22Rv1 (cell line): ENCODE results near the gene CHAC1.

ENCODE experiments used
- H3K27ac ChIP-seq: fragments of 450-650 bp; 2 replicates; pipeline ENCODE4 v1.5.1; 2017
- ZFX ChIP-seq: fragments of 450-650 bp; IDR thresholded peaks from 2 replicates; pipeline ENCODE4 v1.6.1; 2017; ENCODE audit warnings: antibody characterized with exemption, borderline replicate concordance
- TF ChIP-seq, protein P1 (sequence below): fragments of 450-650 bp; IDR thresholded peaks from 2 replicates; pipeline ENCODE4 v1.5.1; 2017; ENCODE audit warnings: mild to moderate bottlenecking

Gene CHAC1

DNA sequence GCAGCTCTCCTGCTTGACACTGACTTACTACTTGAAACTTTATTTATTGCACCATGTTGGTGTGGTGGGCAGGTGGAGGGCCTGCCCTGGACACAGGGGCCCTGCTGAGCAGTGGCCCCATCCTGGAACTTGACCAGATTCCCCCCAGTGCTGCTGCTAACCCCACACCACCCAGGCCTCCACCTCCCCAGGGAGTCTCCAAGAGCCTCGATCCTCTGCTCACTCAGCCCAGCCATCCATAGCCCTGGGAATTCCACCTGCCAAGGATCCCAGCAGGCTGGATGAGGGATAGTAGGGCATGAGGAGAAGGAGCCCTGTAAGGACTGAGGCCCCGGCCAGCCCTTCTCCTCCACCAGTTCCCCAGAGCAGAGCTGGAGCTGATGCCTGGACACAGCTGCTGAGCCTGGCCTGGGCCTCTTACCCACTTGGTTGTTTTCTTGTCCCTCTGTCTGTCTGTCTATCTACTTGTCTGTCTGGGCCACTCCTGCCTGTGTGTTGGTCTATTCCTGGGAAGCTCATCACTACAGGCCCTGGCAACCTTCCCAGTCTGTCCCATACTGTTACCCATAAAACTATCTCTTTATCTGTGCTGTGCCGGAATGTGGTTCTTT, 2.8 kb downstream of the CHAC1 start:
- H3K27ac ChIP-seq: no peak overlapping the region
- TF ChIP-seq ZFX: no peak
- TF ChIP-seq, protein P1, sequence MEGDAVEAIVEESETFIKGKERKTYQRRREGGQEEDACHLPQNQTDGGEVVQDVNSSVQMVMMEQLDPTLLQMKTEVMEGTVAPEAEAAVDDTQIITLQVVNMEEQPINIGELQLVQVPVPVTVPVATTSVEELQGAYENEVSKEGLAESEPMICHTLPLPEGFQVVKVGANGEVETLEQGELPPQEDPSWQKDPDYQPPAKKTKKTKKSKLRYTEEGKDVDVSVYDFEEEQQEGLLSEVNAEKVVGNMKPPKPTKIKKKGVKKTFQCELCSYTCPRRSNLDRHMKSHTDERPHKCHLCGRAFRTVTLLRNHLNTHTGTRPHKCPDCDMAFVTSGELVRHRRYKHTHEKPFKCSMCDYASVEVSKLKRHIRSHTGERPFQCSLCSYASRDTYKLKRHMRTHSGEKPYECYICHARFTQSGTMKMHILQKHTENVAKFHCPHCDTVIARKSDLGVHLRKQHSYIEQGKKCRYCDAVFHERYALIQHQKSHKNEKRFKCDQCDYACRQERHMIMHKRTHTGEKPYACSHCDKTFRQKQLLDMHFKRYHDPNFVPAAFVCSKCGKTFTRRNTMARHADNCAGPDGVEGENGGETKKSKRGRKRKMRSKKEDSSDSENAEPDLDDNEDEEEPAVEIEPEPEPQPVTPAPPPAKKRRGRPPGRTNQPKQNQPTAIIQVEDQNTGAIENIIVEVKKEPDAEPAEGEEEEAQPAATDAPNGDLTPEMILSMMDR: no peak

- TF ChIP-seq ZFX: no peak
- TF ChIP-seq, protein P1: no peak
Observed at GRCh38 chr15:40956541-40956982, 3.3 kb downstream of the CHAC1 start.

DNA sequence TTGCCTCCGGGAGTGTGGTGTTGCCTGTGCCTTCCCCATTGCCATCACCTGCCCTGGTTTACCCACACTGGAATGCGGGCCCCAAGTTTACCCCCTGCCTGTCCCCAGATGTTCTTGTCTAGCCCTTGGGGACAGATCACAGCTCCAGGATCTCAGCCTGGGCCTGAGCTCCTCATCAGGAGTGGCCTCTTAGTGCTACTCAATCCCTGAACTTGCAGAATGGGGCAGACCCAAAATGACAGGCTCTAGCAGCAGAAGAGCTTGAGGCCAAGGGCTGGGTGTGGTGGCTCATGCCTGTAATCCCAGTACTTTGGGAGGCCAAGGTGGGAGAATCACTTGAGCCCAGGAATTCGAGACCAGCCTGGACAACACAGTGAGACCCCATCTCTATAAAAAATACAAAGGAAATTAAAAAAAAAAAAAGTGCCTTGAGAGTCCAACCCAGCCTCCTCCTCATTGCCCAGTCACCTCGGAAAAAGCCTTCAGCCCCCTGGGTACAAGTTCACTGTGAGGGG, 3.8 kb downstream of the CHAC1 start:
- no peak for TF ChIP-seq ZFX
- TF ChIP-seq, protein P1: no peak

More at GRCh38 chr15:40956541-40956982, 3.3 kb downstream of the CHAC1 start:
- no peak overlapping the region for H3K27ac ChIP-seq

GRCh38 chr15:40957581-40958051, 4.3 kb downstream of the CHAC1 start:
- TF ChIP-seq, protein P1: no peak
- no peak for TF ChIP-seq ZFX

More for the DNA sequence above, 3.8 kb downstream of the CHAC1 start:
- H3K27ac ChIP-seq: no peak overlapping the region

DNA sequence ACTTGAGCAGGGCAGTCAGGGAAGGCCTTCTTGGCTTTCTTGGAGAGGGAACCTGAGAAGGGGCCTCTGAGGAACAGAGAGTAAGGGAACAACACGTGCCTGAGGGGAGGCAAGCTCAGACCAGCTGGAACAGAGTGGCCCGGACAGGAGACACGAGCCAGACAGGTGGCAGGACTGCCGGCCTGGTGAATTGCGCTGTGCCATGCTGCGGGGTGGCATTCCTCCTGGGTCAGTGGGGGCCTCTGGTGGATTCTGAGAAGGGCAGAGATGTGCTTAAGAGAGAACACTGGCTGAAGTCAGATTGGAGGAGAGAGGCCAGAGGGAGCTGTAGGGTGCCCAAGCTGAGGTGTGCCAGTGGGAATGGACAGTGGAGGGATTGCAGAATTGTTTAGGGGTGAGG, 4.9 kb downstream of the CHAC1 start:
- no peak overlapping the region for H3K27ac ChIP-seq
- TF ChIP-seq ZFX: no peak
- TF ChIP-seq, protein P1: no peak

More at GRCh38 chr15:40957581-40958051, 4.3 kb downstream of the CHAC1 start:
- H3K27ac ChIP-seq: no peak overlapping the region

DNA sequence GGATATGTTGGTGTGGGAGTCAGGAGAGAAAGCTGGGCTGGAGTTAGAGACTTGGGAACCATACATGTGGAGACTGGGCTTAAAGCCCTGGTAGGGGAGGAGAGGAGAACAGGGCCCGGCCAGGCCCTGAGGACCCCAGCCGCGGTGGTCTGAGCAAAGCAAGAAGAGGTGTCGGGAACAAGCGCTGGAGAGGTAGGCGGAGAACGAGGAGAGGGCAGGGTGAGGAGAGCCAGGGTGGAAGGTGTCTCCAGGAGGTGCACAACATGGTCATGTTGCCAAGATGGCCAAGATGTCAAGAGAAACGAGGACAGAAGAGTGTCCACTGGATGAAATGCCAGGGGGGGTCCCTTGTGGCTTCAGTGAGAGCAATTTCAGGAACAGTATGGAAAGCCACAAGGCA, 5.5 kb downstream of the CHAC1 start:
- TF ChIP-seq ZFX: no peak
- TF ChIP-seq, protein P1: no peak
- no peak overlapping the region for H3K27ac ChIP-seq

GRCh38 chr15:40959331-40960141, 6.3 kb downstream of the CHAC1 start:
- H3K27ac ChIP-seq: no peak overlapping the region
- no peak for TF ChIP-seq ZFX
- TF ChIP-seq, protein P1: no peak
